ENCODE results near the gene RBM33.

Gene RBM33

GRCh38 chr7:155747209-155747608, 102.7 kb downstream of the RBM33 start:
- Histone ChIP-seq H3K36me3 (ENCODE audit: control insufficient read depth, insufficient read depth, low read length) (no peaks in the 10 kb centered on the region), H3K4me1 (ENCODE audit: control insufficient read depth, insufficient read depth, low read length) (no peaks in the 10 kb centered on the region), H3K4me3 (ENCODE audit: low read length) (no peak overlapping the region), H3K27me3 (ENCODE audit: control insufficient read depth, insufficient read depth, low read length) (no peaks in the 10 kb centered on the region), H3K9ac (ENCODE audit: low read length) (no peak overlapping the region), H3K9me3 (ENCODE audit: control insufficient read depth, low read length) (no peaks in the 10 kb centered on the region)

GRCh38 chr7:155749578-155749977, 105.1 kb downstream of the RBM33 start:
- peaks cover 21% of the 10 kb centered on the region for H3K4me1 ChIP-seq (ENCODE audit: control insufficient read depth, insufficient read depth, low read length)
- H3K36me3 ChIP-seq (ENCODE audit: control insufficient read depth, insufficient read depth, low read length): no peaks in the 10 kb centered on the region
- no peak overlapping the region for H3K4me3 ChIP-seq (ENCODE audit: low read length)

GRCh38 chr7:155750255-155751125, 106.0 kb downstream of the RBM33 start:
- Histone ChIP-seq H3K9me3 (ENCODE audit: control insufficient read depth, low read length) (no peaks in the 10 kb centered on the region), H3K4me1 (ENCODE audit: control insufficient read depth, insufficient read depth, low read length) (peaks cover 30% of the 10 kb centered on the region), H3K9ac (ENCODE audit: low read length) (no peak overlapping the region), H3K27me3 (ENCODE audit: control insufficient read depth, insufficient read depth, low read length) (no peaks in the 10 kb centered on the region), H3K36me3 (ENCODE audit: control insufficient read depth, insufficient read depth, low read length) (no peaks in the 10 kb centered on the region), H3K4me3 (ENCODE audit: low read length) (no peak overlapping the region)

More at GRCh38 chr7:155749578-155749977, 105.1 kb downstream of the RBM33 start:
- Histone ChIP-seq H3K9ac (ENCODE audit: low read length) (no peak overlapping the region), H3K9me3 (ENCODE audit: control insufficient read depth, low read length) (no peaks in the 10 kb centered on the region), H3K27me3 (ENCODE audit: control insufficient read depth, insufficient read depth, low read length) (no peaks in the 10 kb centered on the region)

- no peak overlapping the region for H3K9ac ChIP-seq (ENCODE audit: low read length)
- H3K4me3 ChIP-seq (ENCODE audit: low read length): no peak overlapping the region
- H3K4me1 ChIP-seq (ENCODE audit: control insufficient read depth, insufficient read depth, low read length): peaks cover 39% of the 10 kb centered on the region
- no peaks in the 10 kb centered on the region for H3K36me3 ChIP-seq (ENCODE audit: control insufficient read depth, insufficient read depth, low read length)
- no peaks in the 10 kb centered on the region for H3K9me3 ChIP-seq (ENCODE audit: control insufficient read depth, low read length)
- H3K27me3 ChIP-seq (ENCODE audit: control insufficient read depth, insufficient read depth, low read length): no peaks in the 10 kb centered on the region
Measured at GRCh38 chr7:155751409-155751808, 106.9 kb downstream of the RBM33 start.

GRCh38 chr7:155752756-155753445, 108.4 kb downstream of the RBM33 start:
- H3K36me3 ChIP-seq (ENCODE audit: control insufficient read depth, insufficient read depth, low read length): no peaks in the 10 kb centered on the region
- H3K4me3 ChIP-seq (ENCODE audit: low read length): no peak overlapping the region
- no peaks in the 10 kb centered on the region for H3K9me3 ChIP-seq (ENCODE audit: control insufficient read depth, low read length)
- H3K27me3 ChIP-seq (ENCODE audit: control insufficient read depth, insufficient read depth, low read length): no peaks in the 10 kb centered on the region
- H3K4me1 ChIP-seq (ENCODE audit: control insufficient read depth, insufficient read depth, low read length): peaks cover 42% of the 10 kb centered on the region
- no peak overlapping the region for H3K9ac ChIP-seq (ENCODE audit: low read length)

- Histone ChIP-seq H3K27me3 (ENCODE audit: control insufficient read depth, insufficient read depth, low read length) (no peaks in the 10 kb centered on the region), H3K36me3 (ENCODE audit: control insufficient read depth, insufficient read depth, low read length) (no peaks in the 10 kb centered on the region), H3K4me3 (ENCODE audit: low read length) (no peak overlapping the region), H3K9ac (ENCODE audit: low read length) (no peak overlapping the region), H3K9me3 (ENCODE audit: control insufficient read depth, low read length) (no peaks in the 10 kb centered on the region), H3K4me1 (ENCODE audit: control insufficient read depth, insufficient read depth, low read length) (peaks cover 42% of the 10 kb centered on the region)
Measured at GRCh38 chr7:155753446-155753965, 109.0 kb downstream of the RBM33 start.

GRCh38 chr7:155754165-155754564, 109.7 kb downstream of the RBM33 start:
- H3K9ac ChIP-seq (ENCODE audit: low read length): no peak overlapping the region
- H3K27me3 ChIP-seq (ENCODE audit: control insufficient read depth, insufficient read depth, low read length): no peaks in the 10 kb centered on the region
- no peak overlapping the region for H3K4me3 ChIP-seq (ENCODE audit: low read length)
- H3K9me3 ChIP-seq (ENCODE audit: control insufficient read depth, low read length): no peaks in the 10 kb centered on the region
- no peaks in the 10 kb centered on the region for H3K36me3 ChIP-seq (ENCODE audit: control insufficient read depth, insufficient read depth, low read length)
- H3K4me1 ChIP-seq (ENCODE audit: control insufficient read depth, insufficient read depth, low read length): peaks cover 42% of the 10 kb centered on the region

GRCh38 chr7:155755026-155755425, 110.6 kb downstream of the RBM33 start:
- no peaks in the 10 kb centered on the region for H3K36me3 ChIP-seq (ENCODE audit: control insufficient read depth, insufficient read depth, low read length)
- no peak overlapping the region for H3K4me3 ChIP-seq (ENCODE audit: low read length)
- H3K9ac ChIP-seq (ENCODE audit: low read length): no peak overlapping the region
- peaks cover 42% of the 10 kb centered on the region for H3K4me1 ChIP-seq (ENCODE audit: control insufficient read depth, insufficient read depth, low read length)
- H3K9me3 ChIP-seq (ENCODE audit: control insufficient read depth, low read length): no peaks in the 10 kb centered on the region
- H3K27me3 ChIP-seq (ENCODE audit: control insufficient read depth, insufficient read depth, low read length): no peaks in the 10 kb centered on the region

GRCh38 chr7:155756322-155756721, 111.9 kb downstream of the RBM33 start:
- H3K36me3 ChIP-seq (ENCODE audit: control insufficient read depth, insufficient read depth, low read length): no peaks in the 10 kb centered on the region
- no peak overlapping the region for H3K4me3 ChIP-seq (ENCODE audit: low read length)
- no peak overlapping the region for H3K9ac ChIP-seq (ENCODE audit: low read length)
- no peaks in the 10 kb centered on the region for H3K27me3 ChIP-seq (ENCODE audit: control insufficient read depth, insufficient read depth, low read length)
- H3K4me1 ChIP-seq (ENCODE audit: control insufficient read depth, insufficient read depth, low read length): peaks cover 42% of the 10 kb centered on the region
- no peaks in the 10 kb centered on the region for H3K9me3 ChIP-seq (ENCODE audit: control insufficient read depth, low read length)

- Histone ChIP-seq H3K9me3 (ENCODE audit: control insufficient read depth, low read length) (no peaks in the 10 kb centered on the region), H3K36me3 (ENCODE audit: control insufficient read depth, insufficient read depth, low read length) (no peaks in the 10 kb centered on the region), H3K27me3 (ENCODE audit: control insufficient read depth, insufficient read depth, low read length) (no peaks in the 10 kb centered on the region), H3K4me1 (ENCODE audit: control insufficient read depth, insufficient read depth, low read length) (peaks cover 34% of the 10 kb centered on the region), H3K4me3 (ENCODE audit: low read length) (no peak overlapping the region), H3K9ac (ENCODE audit: low read length) (no peak overlapping the region)
Measured at GRCh38 chr7:155758348-155758747, 113.9 kb downstream of the RBM33 start.

- peaks cover 18% of the 10 kb centered on the region for H3K4me1 ChIP-seq (ENCODE audit: control insufficient read depth, insufficient read depth, low read length)
Measured at GRCh38 chr7:155759740-155760430, 115.4 kb downstream of the RBM33 start.

GRCh38 chr7:155761162-155761561, 116.7 kb downstream of the RBM33 start:
- H3K27me3 ChIP-seq (ENCODE audit: control insufficient read depth, insufficient read depth, low read length): no peaks in the 10 kb centered on the region
- no peaks in the 10 kb centered on the region for H3K9me3 ChIP-seq (ENCODE audit: control insufficient read depth, low read length)
- no peak overlapping the region for H3K4me3 ChIP-seq (ENCODE audit: low read length)
- H3K4me1 ChIP-seq (ENCODE audit: control insufficient read depth, insufficient read depth, low read length): peaks cover 6% of the 10 kb centered on the region
- H3K36me3 ChIP-seq (ENCODE audit: control insufficient read depth, insufficient read depth, low read length): no peaks in the 10 kb centered on the region
- no peak overlapping the region for H3K9ac ChIP-seq (ENCODE audit: low read length)

More at GRCh38 chr7:155759740-155760430, 115.4 kb downstream of the RBM33 start:
- Histone ChIP-seq H3K9me3 (ENCODE audit: control insufficient read depth, low read length) (no peaks in the 10 kb centered on the region), H3K36me3 (ENCODE audit: control insufficient read depth, insufficient read depth, low read length) (no peaks in the 10 kb centered on the region), H3K27me3 (ENCODE audit: control insufficient read depth, insufficient read depth, low read length) (no peaks in the 10 kb centered on the region), H3K4me3 (ENCODE audit: low read length) (no peak overlapping the region), H3K9ac (ENCODE audit: low read length) (no peak overlapping the region)
